Measurements from ENCODE around the gene SLC17A8.
"Not testable (repeated sequence)": the region's sequence is repeated elsewhere in the genome, so short reads cannot be mapped to it uniquely, and the experiment has no call there.

Gene SLC17A8

GRCh38 chr12:100356644-100357223 lies at the start of gene SLC17A8:
SLC17A8 (plus strand) TSS chr12:100357074; CDS start chr12:100357392, 318 bp downstream.
- no peak for DNase-seq (ENCODE audit: low spot score)

GRCh38 chr12:100308138-100308537 lies 48.7 kb upstream of the SLC17A8 start:
- DNase-seq (ENCODE audit: low spot score), result not testable (repeated sequence)

GRCh38 chr12:100311317-100311716 lies 45.6 kb upstream of the SLC17A8 start:
- no peak for DNase-seq (ENCODE audit: low spot score)

- DNase-seq (ENCODE audit: low spot score), result no peak
Measured at GRCh38 chr12:100317371-100317770, 39.5 kb upstream of the SLC17A8 start.

- DNase-seq (ENCODE audit: low spot score), result no peak
Measured at GRCh38 chr12:100324498-100324897, 32.4 kb upstream of the SLC17A8 start.

GRCh38 chr12:100326208-100326607 lies 30.7 kb upstream of the SLC17A8 start:
- no peak for DNase-seq (ENCODE audit: low spot score)

GRCh38 chr12:100329800-100330199 lies 27.1 kb upstream of the SLC17A8 start:
- DNase-seq (ENCODE audit: low spot score), result no peak

DNA sequence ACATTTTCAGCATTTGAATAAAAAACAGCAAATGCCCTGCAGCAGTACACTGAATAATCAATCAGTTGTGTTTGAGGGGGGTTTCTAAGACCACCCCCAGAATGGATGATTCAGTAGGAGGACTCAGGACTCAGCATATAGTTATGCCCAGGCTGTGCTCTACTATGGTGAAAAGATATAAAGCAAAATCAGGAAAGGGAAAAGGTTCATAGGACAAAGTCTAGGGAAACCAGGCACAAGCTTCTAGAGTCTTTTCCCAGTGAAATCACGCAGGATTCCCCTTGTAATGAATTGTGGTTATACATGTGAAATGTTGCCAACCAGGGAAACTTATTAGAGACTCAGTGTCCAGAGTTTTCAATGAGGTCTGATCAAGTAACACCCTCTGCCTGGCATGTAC lies 25.0 kb upstream of the SLC17A8 start:
- DNase-seq (ENCODE audit: low spot score), result no peak

DNA sequence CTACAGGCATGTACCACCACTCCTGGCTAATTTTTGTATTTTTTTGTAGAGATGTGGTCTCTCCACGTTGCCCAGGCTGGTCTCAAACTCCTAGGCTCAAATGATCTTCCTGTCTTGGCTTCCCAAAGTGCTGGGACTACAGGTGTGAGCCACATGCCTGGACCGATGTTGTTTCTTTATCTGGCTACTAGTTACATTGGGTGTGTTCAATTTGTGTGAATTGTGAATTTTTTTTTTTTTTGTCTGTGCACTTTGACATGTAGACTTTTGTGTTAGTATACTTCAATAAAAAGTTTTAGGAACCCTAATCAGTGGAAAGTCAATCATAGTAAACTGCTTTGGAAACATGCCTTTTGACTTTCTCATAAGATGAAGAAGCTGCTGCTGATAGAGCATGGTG lies 24.0 kb upstream of the SLC17A8 start:
- DNase-seq (ENCODE audit: low spot score), result no peak

DNA sequence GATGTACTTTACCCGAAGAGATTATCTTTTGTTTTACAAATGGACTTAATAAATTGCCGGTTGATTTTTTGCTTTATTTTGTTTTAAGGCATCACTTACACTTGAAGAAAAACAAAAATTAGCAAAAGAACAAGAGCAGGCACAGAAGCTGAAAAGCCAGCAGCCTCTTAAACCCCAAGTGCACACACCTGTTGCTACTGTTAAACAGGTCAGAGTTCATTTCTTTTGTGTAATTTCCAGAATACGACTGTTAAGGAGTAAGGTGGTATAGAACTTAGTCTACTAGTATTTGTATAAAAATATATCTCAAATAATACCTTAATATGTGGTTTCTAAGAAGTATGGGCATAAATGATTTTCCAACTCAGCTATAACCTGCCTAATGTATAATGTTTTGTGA lies 19.6 kb upstream of the SLC17A8 start:
- no peak for DNase-seq (ENCODE audit: low spot score)

DNA sequence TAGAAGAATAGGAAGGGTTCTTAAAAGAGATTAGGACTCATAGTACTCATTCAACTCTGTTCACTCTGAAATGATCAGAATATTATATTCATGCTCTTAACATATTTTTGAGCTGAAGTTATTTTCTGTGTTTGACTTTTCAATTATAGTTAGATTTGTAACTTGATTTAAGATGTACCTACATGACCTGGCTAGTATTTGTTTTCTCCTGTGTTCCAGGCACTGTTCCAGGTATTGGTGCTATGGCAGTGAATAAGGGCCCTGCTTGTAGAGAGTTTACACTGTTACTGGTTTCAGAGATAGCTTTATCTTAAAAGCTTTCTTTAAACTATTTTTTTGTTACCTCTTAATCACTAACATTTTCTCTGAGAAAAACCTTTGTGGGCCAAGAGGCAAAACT lies 19.1 kb upstream of the SLC17A8 start:
- DNase-seq (ENCODE audit: low spot score), result no peak

- no peak for DNase-seq (ENCODE audit: low spot score)
Measured at GRCh38 chr12:100339071-100339470, 17.8 kb upstream of the SLC17A8 start.

DNA sequence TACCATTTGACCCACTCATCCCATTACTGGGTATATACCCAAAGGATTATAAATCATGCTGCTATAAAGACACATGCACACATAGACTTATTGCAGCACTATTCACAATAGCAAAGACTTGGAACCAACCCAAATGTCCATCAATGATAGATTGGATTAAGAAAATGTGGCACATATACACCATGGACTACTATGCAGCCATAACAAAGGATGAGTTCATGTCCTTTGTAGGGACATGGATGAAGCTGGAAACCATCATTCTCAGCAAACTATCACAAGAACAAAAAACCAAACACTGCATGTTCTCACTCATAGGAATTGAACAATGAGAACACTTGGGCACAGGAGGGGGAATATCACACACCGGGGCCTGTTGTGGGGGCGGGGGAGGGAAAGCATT lies 14.0 kb upstream of the SLC17A8 start:
- DNase-seq (ENCODE audit: low spot score), result not testable (repeated sequence)

DNA sequence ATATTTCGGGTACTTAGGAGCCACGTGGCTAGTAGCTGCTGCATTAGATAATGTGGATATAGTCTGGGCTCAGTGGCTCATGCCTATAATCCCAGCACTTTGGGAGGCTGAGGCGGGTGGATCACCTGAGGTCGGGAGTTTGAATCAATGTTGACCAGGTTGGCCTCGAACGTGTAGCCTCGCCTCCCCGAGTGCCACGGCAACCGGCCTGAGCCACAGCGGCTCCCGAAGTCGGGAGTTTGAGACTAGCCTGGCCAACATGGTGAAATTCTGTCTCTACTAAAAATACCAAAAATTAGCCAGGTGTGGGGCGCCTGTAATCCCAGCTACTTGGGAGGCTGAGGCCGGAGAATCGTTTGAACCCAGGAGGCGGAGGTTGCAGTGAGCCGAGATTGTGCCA lies 12.5 kb upstream of the SLC17A8 start:
- not testable (repeated sequence) for DNase-seq (ENCODE audit: low spot score)

DNA sequence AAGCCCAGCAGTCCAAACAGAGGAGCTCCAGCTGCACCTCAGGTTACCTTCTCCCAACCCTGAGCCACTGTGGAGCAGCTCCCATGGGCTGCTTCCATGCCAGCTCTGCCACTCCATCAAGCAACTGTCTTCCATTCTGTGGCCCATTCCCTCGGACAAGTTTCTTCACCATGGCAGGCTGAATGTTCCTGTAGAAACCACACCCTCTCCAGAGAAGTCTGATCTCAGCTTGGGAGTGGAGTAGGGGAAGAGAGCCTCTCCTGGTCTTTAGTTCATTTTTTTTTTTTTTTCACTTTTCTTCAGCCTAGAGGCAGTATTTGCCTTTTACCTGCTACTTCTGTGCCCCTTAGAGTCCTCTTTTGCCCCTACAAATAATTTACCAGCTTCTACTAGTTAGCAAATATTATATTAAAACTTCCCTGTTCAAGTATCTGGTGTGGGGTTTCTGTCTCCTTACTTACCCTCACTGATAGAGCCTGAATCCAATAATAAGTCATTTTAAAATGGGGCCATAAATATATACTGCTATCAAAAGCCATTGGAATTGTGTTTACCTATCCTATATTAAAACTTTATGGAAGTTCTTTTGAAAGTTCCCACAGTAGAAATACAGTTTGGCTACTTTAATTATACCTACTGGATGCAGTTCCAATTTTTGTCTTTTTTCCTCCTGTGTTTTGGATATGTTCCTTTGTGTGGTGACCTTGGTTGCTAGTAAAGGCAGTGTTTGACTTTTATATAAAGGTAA lies 11.7 kb upstream of the SLC17A8 start:
- DNase-seq (ENCODE audit: low spot score), result no peak

DNA sequence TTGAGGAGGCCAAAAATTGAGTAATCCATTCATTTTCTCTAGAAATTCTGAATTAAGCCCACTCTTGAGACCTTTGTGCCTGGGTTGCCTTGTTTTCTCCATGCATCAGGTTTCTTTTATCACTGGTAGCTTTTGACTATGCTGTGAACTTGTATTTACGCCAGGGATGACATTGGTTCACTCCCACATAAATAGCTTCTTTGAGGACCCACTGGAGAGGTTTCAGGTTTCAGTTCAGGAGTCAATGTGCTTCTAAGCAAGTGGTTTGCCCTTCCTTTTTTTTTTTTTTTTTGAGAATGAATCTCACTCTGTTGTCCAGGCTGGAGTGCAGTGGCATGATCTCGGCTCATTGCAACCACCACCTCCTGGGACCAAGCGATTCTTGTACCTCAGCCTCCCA lies 10.2 kb upstream of the SLC17A8 start:
- no peak for DNase-seq (ENCODE audit: low spot score)

DNA sequence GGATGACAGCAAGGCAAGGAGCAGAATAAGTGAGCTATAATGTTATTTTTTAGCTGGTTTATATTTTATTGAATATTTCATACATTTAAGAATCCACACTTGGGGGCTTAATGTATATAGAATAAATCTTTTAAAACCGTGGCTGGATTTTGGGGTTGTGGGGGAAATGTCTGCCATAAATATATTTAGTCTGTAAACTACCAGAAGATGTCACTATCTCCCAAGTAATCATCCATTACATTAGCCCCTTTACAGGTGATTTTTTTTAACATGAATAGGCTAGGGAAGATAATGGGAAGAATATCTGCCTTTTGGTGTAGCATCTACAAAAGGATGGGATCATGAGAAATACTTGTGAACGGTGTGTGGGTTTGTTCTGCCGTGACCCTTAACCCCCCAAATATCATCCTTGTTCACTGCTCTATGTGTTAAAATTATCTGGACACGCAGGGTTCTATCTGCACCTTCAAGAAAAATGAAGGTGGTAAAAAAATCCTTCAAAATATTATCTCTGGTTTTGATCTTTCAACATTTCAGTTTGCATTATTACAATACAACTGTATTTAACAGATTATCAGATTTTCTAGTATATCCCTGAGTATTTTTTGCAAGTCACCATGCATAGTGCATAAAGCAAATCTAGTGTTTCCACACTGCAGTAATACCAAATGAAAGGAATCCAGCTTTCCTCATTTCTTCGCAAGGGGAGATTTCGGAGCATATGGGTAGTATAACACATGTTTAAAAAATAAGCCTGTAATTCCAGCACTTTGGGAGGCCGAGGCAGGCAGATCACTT lies 8.0 kb upstream of the SLC17A8 start:
- no peak for DNase-seq (ENCODE audit: low spot score)

DNA sequence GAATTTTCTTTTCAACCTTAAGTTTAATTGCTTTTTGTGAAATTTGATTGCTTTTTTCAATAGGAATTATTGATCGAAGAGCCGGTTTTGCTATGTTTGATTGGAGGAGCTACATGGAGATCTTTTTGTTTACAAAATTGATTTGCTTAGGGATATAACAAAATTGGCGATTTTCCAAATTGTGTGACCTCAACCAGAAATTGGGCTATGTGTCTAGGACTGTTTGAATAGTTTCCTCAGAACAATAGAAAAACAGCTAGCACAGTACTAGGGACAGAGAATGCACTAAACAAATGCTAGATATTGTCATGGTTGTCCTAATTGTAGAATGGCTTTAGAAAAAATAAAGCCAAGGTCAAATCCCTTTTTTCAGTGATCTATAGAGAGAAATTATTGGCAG lies 2.4 kb downstream of the SLC17A8 start:
- DNase-seq (ENCODE audit: low spot score), result no peak

DNA sequence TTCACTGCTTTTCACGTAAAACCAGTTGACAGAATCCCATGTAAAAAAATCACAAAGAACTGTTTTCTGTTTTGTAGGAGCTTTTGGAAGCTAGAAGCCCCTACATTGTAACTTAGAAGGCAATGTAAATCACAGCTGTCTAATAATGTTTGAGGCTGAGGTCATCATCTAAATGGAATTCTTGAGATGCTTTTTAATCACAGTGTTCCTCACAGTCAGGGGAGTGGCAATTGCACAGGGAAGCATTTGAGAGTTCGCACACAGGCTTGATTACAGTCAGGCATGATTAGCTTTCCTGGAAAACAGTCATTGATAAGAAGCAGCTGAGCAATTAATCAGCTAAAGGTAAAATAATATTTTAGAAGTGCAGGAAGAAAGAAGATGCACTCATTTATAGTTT lies 2.9 kb downstream of the SLC17A8 start:
- no peak for DNase-seq (ENCODE audit: low spot score)

GRCh38 chr12:100360450-100360849 lies 3.6 kb downstream of the SLC17A8 start:
- DNase-seq (ENCODE audit: low spot score), result no peak

- DNase-seq (ENCODE audit: low spot score), result no peak
Measured at GRCh38 chr12:100364324-100364723, 7.5 kb downstream of the SLC17A8 start.

- no peak for DNase-seq (ENCODE audit: low spot score)
Measured at GRCh38 chr12:100365411-100365810, 8.5 kb downstream of the SLC17A8 start.

DNA sequence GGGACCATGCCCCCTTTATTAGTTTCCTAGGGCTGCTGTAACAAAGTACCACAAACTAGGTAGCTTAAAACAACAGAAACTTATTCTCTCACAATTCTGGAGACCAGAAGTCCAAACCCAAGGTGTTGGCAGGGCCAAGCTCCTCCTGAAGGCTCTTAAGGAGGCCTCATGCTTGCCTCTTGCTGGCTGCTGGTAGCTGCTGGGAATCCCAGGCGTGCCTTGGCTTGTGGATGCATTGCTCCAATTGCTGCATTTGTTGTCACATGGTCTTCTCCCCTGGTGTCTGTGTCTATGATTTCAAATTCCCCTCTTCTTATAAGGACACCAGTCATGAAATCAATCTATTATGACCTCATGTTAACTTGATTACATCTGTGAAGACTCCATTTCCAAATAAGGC lies 11.2 kb downstream of the SLC17A8 start:
- no peak for DNase-seq (ENCODE audit: low spot score)
